HCT116 (cell line): Measurements from ENCODE around the gene SRGAP3. TPM values are rescaled to one million over a fixed set of nuclear protein-coding genes. Genes with fewer than 3 reads are reported as not detected.

Source experiments
- ATAC-seq: fragments of 200-7000 bp; cut with Tn5 transposase; 2 replicates; pipeline ENCODE4 v1.9.1; 2020; ENCODE audit warnings: mild to moderate bottlenecking, moderate library complexity
- BruUV-seq: library from RNA; stranded (reverse); fragments of 400-500 nt; replicated peaks from 2 replicates; lab custom pipeline; 2021; lab: Mats Ljungman, UMichigan
- CTCF ChIA-PET: fragments of 300-600 bp; sonication (Branson Sonifier 250); formaldehyde crosslinking; loops from one replicate; lab custom pipeline; 2021; ENCODE audit warnings: antibody characterized with exemption; lab: Charles Lee
- POLR2A ChIA-PET: fragments of 300-600, 350-600 bp; sonication (Branson Sonifier 250); formaldehyde crosslinking; loops from one replicate; lab custom pipeline; 2021; ENCODE audit warnings: antibody characterized with exemption; lab: Charles Lee
- RAD21 ChIA-PET, 2 experiments: fragments of 300-600 bp; sonication (Branson Sonifier 250); formaldehyde crosslinking; loops; one replicate each; lab custom pipeline; 2023; ENCODE audit warnings: low total read pairs in 2 of 2; ENCODE audit not compliant: uncharacterized antibody in 2 of 2, unreplicated experiment in 2 of 2, low non-redundant PET in 1 of 2; lab: Charles Lee
- DNase-seq: peaks from one replicate; pipeline ENCODE4 v3.0.0-alpha.2; 2010; ENCODE audit warnings: low read depth, low spot score
- H2AFZ ChIP-seq: fragments of 200-600 bp; shearing (Covaris generic), sonication (generic); 2 replicates; pipeline ENCODE4 v1.6.1; 2017; ENCODE audit warnings: low read depth, mixed run types, mixed read lengths, antibody characterized with exemption, low read length; ENCODE audit not compliant: poor library complexity, severe bottlenecking
- H3K27ac ChIP-seq: 2 replicates; pipeline ENCODE4 v1.5.1; 2012; ENCODE audit warnings: low read depth, low read length
- H3K27me3 ChIP-seq: fragments of 200-600 bp; sonication (generic); 2 replicates; pipeline ENCODE4 v1.6.1; 2016; ENCODE audit warnings: mixed run types, low read length, mixed read lengths; ENCODE audit not compliant: insufficient read depth
- H3K36me3 ChIP-seq, 2 experiments: fragments of 200-500 bp in 1 of 2; fragments of 200-600 bp in 1 of 2; sonication (Bioruptor generic) in 1 of 2; sonication (generic) in 1 of 2; 2 replicates each; pipeline versions ENCODE4 v1.5.1 to v1.6.1; 2014 to 2016; ENCODE audit warnings: low read length in 2 of 2, inconsistent platforms in 1 of 2, mixed read lengths in 1 of 2, mixed run types in 1 of 2; ENCODE audit not compliant: insufficient read depth in 2 of 2, control insufficient read depth in 1 of 2
- H3K4me1 ChIP-seq, 2 experiments: fragments of 200-600 bp in 1 of 2; sonication (generic) in 1 of 2; 2 replicates each; pipeline versions ENCODE4 v1.5.1 to v1.6.1; 2012 to 2017; ENCODE audit warnings: low read length in 2 of 2, inconsistent platforms in 1 of 2, mild to moderate bottlenecking in 1 of 2, mixed read lengths in 1 of 2, mixed run types in 1 of 2, moderate library complexity in 1 of 2; ENCODE audit not compliant: insufficient read depth in 2 of 2, control insufficient read depth in 1 of 2
- H3K4me2 ChIP-seq: fragments of 200-600 bp; sonication (generic); 2 replicates; pipeline ENCODE4 v1.6.1; 2017; ENCODE audit warnings: mixed run types, low read length, mixed read lengths
- H3K4me3 ChIP-seq, 2 experiments: fragments of 200-600 bp in 1 of 2; sonication (generic) in 1 of 2; replicated peaks in 1 of 2; 2 replicates each; pipeline ENCODE4 v1.5.1; 2011 to 2016; ENCODE audit warnings: low read length in 2 of 2, control low read depth in 1 of 2, low read depth in 1 of 2, mild to moderate bottlenecking in 1 of 2, mixed read lengths in 1 of 2, mixed run types in 1 of 2
- H3K79me2 ChIP-seq: fragments of 200-600 bp; sonication (generic); 2 replicates; pipeline ENCODE4 v1.6.1; 2017; ENCODE audit warnings: mild to moderate bottlenecking, mixed run types, low read length, moderate library complexity, mixed read lengths; ENCODE audit not compliant: insufficient read depth
- H3K9ac ChIP-seq: fragments of 200-600 bp; sonication (generic); 2 replicates; pipeline ENCODE4 v1.6.1; 2016; ENCODE audit warnings: low read length, mixed read lengths
- H3K9me2 ChIP-seq: fragments of 200-600 bp; sonication (generic), shearing (Covaris generic); 2 replicates; pipeline ENCODE4 v1.6.1; 2017; ENCODE audit warnings: mixed run types, mild to moderate bottlenecking, moderate library complexity; ENCODE audit not compliant: insufficient read depth
- H3K9me3 ChIP-seq, 2 experiments: fragments of 200-500 bp in 1 of 2; fragments of 200-600 bp in 1 of 2; sonication (Bioruptor generic) in 1 of 2; sonication (generic) in 1 of 2; 2 replicates each; pipeline ENCODE4 v1.6.1; 2014 to 2017; ENCODE audit warnings: low read length in 2 of 2, mixed read lengths in 2 of 2, inconsistent platforms in 1 of 2, low read depth in 1 of 2, mild to moderate bottlenecking in 1 of 2, mixed run types in 1 of 2, moderate library complexity in 1 of 2; ENCODE audit not compliant: control insufficient read depth in 1 of 2, insufficient read depth in 1 of 2
- H4K20me1 ChIP-seq: fragments of 200-600 bp; sonication (generic), shearing (Covaris generic); 2 replicates; pipeline ENCODE4 v1.6.1; 2017; ENCODE audit warnings: mixed run types, mild to moderate bottlenecking, moderate library complexity; ENCODE audit not compliant: insufficient read depth
- ATF3 ChIP-seq: IDR thresholded peaks from 2 replicates; pipeline ENCODE4 v1.6.1; 2012
- CBX3 ChIP-seq: IDR thresholded peaks from 2 replicates; pipeline ENCODE4 v1.6.1; 2012; ENCODE audit warnings: low read depth
- CEBPB ChIP-seq: IDR thresholded peaks from 2 replicates; pipeline ENCODE4 v1.6.1; 2012; ENCODE audit warnings: low read depth
- EGR1 ChIP-seq: IDR thresholded peaks from 2 replicates; pipeline ENCODE4 v1.6.1; 2012; ENCODE audit warnings: low read depth
- EZH2phosphoT487 ChIP-seq: fragments of 200-600 bp; IDR thresholded peaks from 2 replicates; pipeline ENCODE4 v1.6.1; 2018; ENCODE audit warnings: antibody characterized with exemption, borderline replicate concordance
- FOSL1 ChIP-seq: IDR thresholded peaks from 2 replicates; pipeline ENCODE4 v1.6.1; 2012; ENCODE audit warnings: low read depth
- JUND ChIP-seq: IDR thresholded peaks from 2 replicates; pipeline ENCODE4 v1.6.1; 2012
- MAX ChIP-seq: IDR thresholded peaks from 2 replicates; pipeline ENCODE4 v1.6.1; 2012
- POLR2A ChIP-seq: IDR thresholded peaks from 2 replicates; pipeline ENCODE4 v1.7.0; 2011; ENCODE audit warnings: borderline replicate concordance; ENCODE audit not compliant: insufficient read depth, insufficient read length; ENCODE audit errors: extremely low read depth
- RAD21 ChIP-seq: IDR thresholded peaks from 2 replicates; pipeline ENCODE4 v1.6.1; 2012; ENCODE audit warnings: low read depth, mild to moderate bottlenecking
- SIN3A ChIP-seq: IDR thresholded peaks from 2 replicates; pipeline ENCODE4 v1.6.1; 2012; ENCODE audit warnings: low read depth
- SRF ChIP-seq: IDR thresholded peaks from 2 replicates; pipeline ENCODE4 v1.6.1; 2012; ENCODE audit warnings: low read depth
- TCF7L2 ChIP-seq: IDR thresholded peaks from 2 replicates; pipeline ENCODE4 v1.7.0; 2011; ENCODE audit warnings: borderline replicate concordance, inconsistent platforms; ENCODE audit not compliant: insufficient read depth, insufficient read length; ENCODE audit errors: extremely low read depth
- YY1 ChIP-seq: IDR thresholded peaks from 2 replicates; pipeline ENCODE4 v1.6.1; 2011; ENCODE audit warnings: low read length, low read depth, moderate library complexity, mild to moderate bottlenecking; ENCODE audit not compliant: insufficient replicate concordance; ENCODE audit errors: extremely low read depth
- ZFX ChIP-seq: fragments of 450-650 bp; IDR thresholded peaks from 2 replicates; pipeline ENCODE4 v1.6.1; 2017
- ZNF274 ChIP-seq: fragments of 200-500 bp; sonication (Bioruptor generic); IDR thresholded peaks from 2 replicates; pipeline ENCODE4 v1.6.1; 2014; ENCODE audit warnings: mild to moderate bottlenecking, low read depth, low read length, inconsistent platforms
- intact Hi-C: fragments of 100-400 bp; cut with micrococcal nuclease; formaldehyde crosslinking; loops from 2 replicates; pipeline ENCODE4 v1.10.0; 2022
- total RNA-seq: library from RNA; stranded (reverse); gene quantifications from one replicate; pipeline ENCODE4 v1.2.1, GENCODE V29; 2021; ENCODE audit not compliant: unreplicated experiment

Gene SRGAP3
- total RNA-seq, 1 experiment from 2014 or later = 8.3 TPM

GRCh38 chr3:9015250-9015649 lies 234.2 kb downstream of the SRGAP3 start:
- ATAC-seq (no peak), DNase-seq (no peak)
- ChIA-PET CTCF (no interaction called here), RAD21 (no interaction called here), POLR2A (no interaction called here)
- Histone ChIP-seq H2AFZ (no peak overlapping the region), H3K9me3 (no peaks in the 10 kb centered on the region), H3K79me2 (no peaks in the 10 kb centered on the region), H3K4me2 (no peak overlapping the region), H3K27me3 (no peaks in the 10 kb centered on the region), H4K20me1 (no peaks in the 10 kb centered on the region), H3K4me3 (no peak overlapping the region), H3K27ac (no peak overlapping the region), H3K9ac (no peak overlapping the region), H3K4me1 (no peaks in the 10 kb centered on the region), H3K9me2 (no peaks in the 10 kb centered on the region), H3K36me3 (no peaks in the 10 kb centered on the region)
- intact Hi-C loops = no loop called here
- no TSS peak for BruUV-seq
- TF ChIP-seq YY1 (no peak), ZFX (no peak), POLR2A (no peak), TCF7L2 (no peak), FOSL1 (no peak)

- Histone ChIP-seq H3K36me3 (no peaks in the 10 kb centered on the region), H3K4me2 (no peak overlapping the region), H3K9ac (no peak overlapping the region), H3K4me3 (no peak overlapping the region), H2AFZ (no peak overlapping the region), H4K20me1 (no peaks in the 10 kb centered on the region), H3K9me2 (no peaks in the 10 kb centered on the region), H3K4me1 (no peaks in the 10 kb centered on the region), H3K79me2 (no peaks in the 10 kb centered on the region), H3K9me3 (no peaks in the 10 kb centered on the region), H3K27ac (no peak overlapping the region), H3K27me3 (no peaks in the 10 kb centered on the region)
- ChIA-PET RAD21 (no interaction called here), CTCF (no interaction called here), POLR2A (no interaction called here)
- TF ChIP-seq EGR1 = no peak
- TF ChIP-seq CEBPB = no peak
- no peak for TF ChIP-seq FOSL1
- TF ChIP-seq RAD21 = no peak
- TF ChIP-seq JUND = no peak
- TF ChIP-seq ZNF274 = no peak
- TF ChIP-seq CBX3 = no peak
- no peak for TF ChIP-seq EZH2phosphoT487
- no peak for TF ChIP-seq MAX
- no peak for TF ChIP-seq ATF3
- no peak for TF ChIP-seq SIN3A
- TF ChIP-seq SRF = no peak
- no peak for TF ChIP-seq ZFX
- intact Hi-C loops = no loop called here
- no peak for DNase-seq
- BruUV-seq = no TSS peak
- ATAC-seq = no peak
Measured at GRCh38 chr3:9013782-9014563, 235.5 kb downstream of the SRGAP3 start.
